CD8-positive, alpha-beta memory T cell (primary cell): ENCODE data around the gene PRAMEF15. TPM values are rescaled to one million over a fixed set of nuclear protein-coding genes. Genes with fewer than 3 reads are reported as not detected.
"Not testable (repeated sequence)": the region's sequence is repeated elsewhere in the genome, so short reads cannot be mapped to it uniquely, and the experiment has no call there.

Source experiments
- CTCF ChIA-PET: fragments of 350-600 bp; sonication (Branson Sonifier 250); formaldehyde crosslinking; loops from one replicate; lab custom pipeline; 2021; ENCODE audit warnings: antibody characterized with exemption; lab: Charles Lee
- POLR2A ChIA-PET: fragments of 350-600 bp; sonication (Branson Sonifier 250); formaldehyde crosslinking; loops from one replicate; lab custom pipeline; 2021; ENCODE audit warnings: antibody characterized with exemption; lab: Charles Lee
- DNase-seq, 5 donors: peaks; one replicate each; pipeline versions ENCODE4 v3.0.0 to v3.0.0-alpha.2; 2020 to 2022; ENCODE audit warnings: mixed read lengths in 1 of 5
- H3K27ac ChIP-seq: one replicate; pipeline ENCODE4 v1.7.0; 2013; ENCODE audit warnings: low read depth, mild to moderate bottlenecking, low read length, moderate library complexity
- H3K27me3 ChIP-seq: 2 replicates; pipeline ENCODE4 v1.7.0; 2013; ENCODE audit warnings: low read length, mild to moderate bottlenecking; ENCODE audit not compliant: insufficient read depth, poor library complexity, severe bottlenecking
- H3K36me3 ChIP-seq: 2 replicates; pipeline ENCODE4 v1.7.0; 2013; ENCODE audit warnings: mild to moderate bottlenecking, low read length, moderate library complexity; ENCODE audit not compliant: insufficient read depth
- H3K4me1 ChIP-seq: 2 replicates; pipeline ENCODE4 v1.7.0; 2013; ENCODE audit warnings: mild to moderate bottlenecking, low read length, moderate library complexity; ENCODE audit not compliant: insufficient read depth
- H3K4me3 ChIP-seq: 2 replicates; pipeline ENCODE4 v1.7.0; 2013; ENCODE audit warnings: mild to moderate bottlenecking, low read length
- H3K9me3 ChIP-seq: 2 replicates; pipeline ENCODE4 v1.7.0; 2013; ENCODE audit warnings: mild to moderate bottlenecking, low read length
- H3K27ac Mint-ChIP-seq, 8 donors: one replicate each; pipeline ENCODE4 v1.8.0; 2020 to 2021; ENCODE audit warnings: mixed read lengths in 8 of 8, mild to moderate bottlenecking in 6 of 8, inconsistent platforms in 3 of 8, moderate library complexity in 3 of 8
- H3K27me3 Mint-ChIP-seq, 2 donors: one replicate each; pipeline ENCODE4 v1.8.0; 2020 to 2021; ENCODE audit warnings: mixed read lengths in 2 of 2, mild to moderate bottlenecking in 1 of 2, moderate library complexity in 1 of 2
- H3K36me3 Mint-ChIP-seq, 3 donors: one replicate each; pipeline ENCODE4 v1.8.0; 2020 to 2021; ENCODE audit warnings: mixed read lengths in 3 of 3, inconsistent platforms in 1 of 3, mild to moderate bottlenecking in 1 of 3
- H3K4me1 Mint-ChIP-seq, 3 donors: one replicate each; pipeline ENCODE4 v1.8.0; 2020 to 2021; ENCODE audit warnings: mixed read lengths in 3 of 3, inconsistent platforms in 1 of 3, mild to moderate bottlenecking in 1 of 3
- H3K4me3 Mint-ChIP-seq, 7 donors: one replicate each; pipeline ENCODE4 v1.8.0; 2020 to 2021; ENCODE audit warnings: mixed read lengths in 7 of 7, mild to moderate bottlenecking in 6 of 7, moderate library complexity in 4 of 7, inconsistent platforms in 2 of 7
- H3K9me3 Mint-ChIP-seq, 5 donors: one replicate each; pipeline ENCODE4 v1.8.0; 2020 to 2022; ENCODE audit warnings: mixed read lengths in 5 of 5, mild to moderate bottlenecking in 3 of 5, moderate library complexity in 2 of 5, inconsistent platforms in 1 of 5
- polyA plus RNA-seq: library from polyadenylated mRNA; unstranded; fragments of 300-500 nt; fragmentation: Illumina TruSeq; gene quantifications from one replicate; pipeline ENCODE4 v1.2.3, GENCODE V29; 2021
- total RNA-seq, 2 experiments: library from RNA; stranded (reverse); gene quantifications; one replicate each; pipeline ENCODE4 v1.2.3, GENCODE V29; 2021

PRAMEF15 gene
- not detected for total RNA-seq
- polyA plus RNA-seq: not detected

- H3K4me1 ChIP-seq, POLR2A ChIA-PET, H3K36me3 Mint-ChIP-seq, H3K27ac Mint-ChIP-seq, DNase-seq, H3K9me3 ChIP-seq, H3K4me3 ChIP-seq, H3K36me3 ChIP-seq, H3K27ac ChIP-seq, H3K9me3 Mint-ChIP-seq, H3K4me1 Mint-ChIP-seq, CTCF ChIA-PET, H3K4me3 Mint-ChIP-seq, H3K27me3 ChIP-seq, H3K27me3 Mint-ChIP-seq: not testable (repeated sequence)
These were observed at the start of gene PRAMEF15 for GRCh38 chr1:13315281-13315680. TSS of gene PRAMEF15 (plus strand) at chr1:13315581. CDS start at chr1:13318408, 2,827 bp downstream.

- DNase-seq, H3K9me3 Mint-ChIP-seq, H3K27me3 Mint-ChIP-seq, H3K4me1 Mint-ChIP-seq, CTCF ChIA-PET, H3K27me3 ChIP-seq, H3K4me3 ChIP-seq, H3K36me3 ChIP-seq, H3K36me3 Mint-ChIP-seq, POLR2A ChIA-PET, H3K9me3 ChIP-seq, H3K4me1 ChIP-seq, H3K27ac ChIP-seq, H3K27ac Mint-ChIP-seq, H3K4me3 Mint-ChIP-seq: not testable (repeated sequence)
These were observed 38.4 kb upstream of the PRAMEF15 start for GRCh38 chr1:13277016-13277415.

- H3K27me3 ChIP-seq, H3K4me1 Mint-ChIP-seq, H3K27me3 Mint-ChIP-seq, H3K36me3 ChIP-seq, H3K9me3 ChIP-seq, DNase-seq, CTCF ChIA-PET, H3K36me3 Mint-ChIP-seq, H3K4me3 Mint-ChIP-seq, POLR2A ChIA-PET, H3K9me3 Mint-ChIP-seq, H3K4me1 ChIP-seq, H3K27ac Mint-ChIP-seq, H3K4me3 ChIP-seq, H3K27ac ChIP-seq: not testable (repeated sequence)
These were observed 35.8 kb upstream of the PRAMEF15 start for GRCh38 chr1:13279617-13280016.

GRCh38 chr1:13285037-13285436 lies 30.3 kb upstream of the PRAMEF15 start, which contains the start of gene PRAMEF8:
TSS of gene PRAMEF8 (minus strand) at chr1:13285137. CDS start at chr1:13284091, 1,046 bp downstream.
- H3K9me3 Mint-ChIP-seq, POLR2A ChIA-PET: not testable (repeated sequence)

GRCh38 chr1:13289030-13289429 lies 26.4 kb upstream of the PRAMEF15 start:
- H3K36me3 ChIP-seq, H3K4me3 Mint-ChIP-seq, H3K27ac ChIP-seq, H3K27ac Mint-ChIP-seq, DNase-seq, H3K4me3 ChIP-seq, H3K27me3 Mint-ChIP-seq, H3K9me3 ChIP-seq, H3K4me1 ChIP-seq, H3K9me3 Mint-ChIP-seq, CTCF ChIA-PET, H3K36me3 Mint-ChIP-seq, H3K4me1 Mint-ChIP-seq, POLR2A ChIA-PET, H3K27me3 ChIP-seq: not testable (repeated sequence)

More at GRCh38 chr1:13285037-13285436, 30.3 kb upstream of the PRAMEF15 start, which contains the start of gene PRAMEF8:
- H3K27ac ChIP-seq, H3K4me1 Mint-ChIP-seq, H3K9me3 ChIP-seq, H3K27ac Mint-ChIP-seq, H3K27me3 ChIP-seq, H3K36me3 Mint-ChIP-seq, H3K4me3 ChIP-seq, H3K4me3 Mint-ChIP-seq, DNase-seq, H3K27me3 Mint-ChIP-seq, H3K36me3 ChIP-seq, H3K4me1 ChIP-seq, CTCF ChIA-PET: not testable (repeated sequence)

- H3K27me3 Mint-ChIP-seq, H3K27me3 ChIP-seq, H3K36me3 ChIP-seq, H3K4me3 Mint-ChIP-seq, H3K4me1 ChIP-seq, H3K27ac Mint-ChIP-seq, H3K9me3 Mint-ChIP-seq, H3K9me3 ChIP-seq, H3K36me3 Mint-ChIP-seq, H3K4me3 ChIP-seq, H3K27ac ChIP-seq, DNase-seq, H3K4me1 Mint-ChIP-seq, CTCF ChIA-PET, POLR2A ChIA-PET: not testable (repeated sequence)
These were observed 18.0 kb upstream of the PRAMEF15 start for GRCh38 chr1:13297216-13297931.

GRCh38 chr1:13298699-13299098 lies 16.7 kb upstream of the PRAMEF15 start:
- H3K4me1 ChIP-seq, H3K4me3 ChIP-seq, H3K9me3 ChIP-seq, H3K36me3 Mint-ChIP-seq, H3K4me3 Mint-ChIP-seq, DNase-seq, H3K9me3 Mint-ChIP-seq, CTCF ChIA-PET, POLR2A ChIA-PET, H3K27me3 ChIP-seq, H3K27ac Mint-ChIP-seq, H3K36me3 ChIP-seq, H3K4me1 Mint-ChIP-seq, H3K27ac ChIP-seq, H3K27me3 Mint-ChIP-seq: not testable (repeated sequence)

- CTCF ChIA-PET, H3K4me1 ChIP-seq, H3K4me3 ChIP-seq, DNase-seq, H3K9me3 ChIP-seq, H3K27me3 ChIP-seq, H3K27me3 Mint-ChIP-seq, POLR2A ChIA-PET, H3K27ac Mint-ChIP-seq, H3K36me3 ChIP-seq, H3K4me3 Mint-ChIP-seq, H3K4me1 Mint-ChIP-seq, H3K9me3 Mint-ChIP-seq, H3K27ac ChIP-seq, H3K36me3 Mint-ChIP-seq: not testable (repeated sequence)
These were observed 13.2 kb upstream of the PRAMEF15 start for GRCh38 chr1:13302197-13302596.

GRCh38 chr1:13303239-13303638 lies 12.1 kb upstream of the PRAMEF15 start, which contains the start of gene PRAMEF33:
TSS of gene PRAMEF33 (plus strand) at chr1:13303539. CDS start at chr1:13305955, 2,416 bp downstream.
- H3K4me3 ChIP-seq, H3K9me3 ChIP-seq, POLR2A ChIA-PET, H3K27ac Mint-ChIP-seq, H3K4me1 ChIP-seq, H3K27me3 Mint-ChIP-seq, H3K27ac ChIP-seq, H3K9me3 Mint-ChIP-seq, DNase-seq, CTCF ChIA-PET, H3K36me3 ChIP-seq, H3K4me1 Mint-ChIP-seq, H3K4me3 Mint-ChIP-seq, H3K36me3 Mint-ChIP-seq, H3K27me3 ChIP-seq: not testable (repeated sequence)
